ENCODE results near the gene MAD2L1BP.

MAD2L1BP gene

DNA sequence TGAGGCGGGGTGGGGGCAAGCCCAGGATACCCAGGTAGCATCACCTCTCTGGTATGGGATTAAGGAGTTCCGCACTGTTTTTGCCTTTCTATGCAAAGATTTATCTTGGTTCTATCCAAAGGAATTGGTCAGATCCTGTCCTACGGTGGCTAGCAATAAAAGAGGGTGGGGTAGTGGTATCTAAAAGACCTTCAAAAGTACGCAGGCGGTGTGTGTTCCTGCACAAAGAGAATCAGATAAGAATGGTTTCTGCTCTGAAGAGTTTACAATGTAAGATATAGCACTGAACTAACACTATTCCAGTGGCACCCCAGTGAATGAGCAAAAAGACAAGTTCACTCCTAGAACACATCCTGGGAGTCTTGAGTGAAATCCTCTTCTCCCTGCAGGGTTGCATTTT lies 45.7 kb downstream of the MAD2L1BP start:
- no peak for DNase-seq (ENCODE audit: low spot score)

- no peak for DNase-seq (ENCODE audit: low spot score)
These were observed 47.2 kb downstream of the MAD2L1BP start for GRCh38 chr6:43682724-43683429.

- DNase-seq (ENCODE audit: low spot score) = no peak
These were observed 48.2 kb downstream of the MAD2L1BP start for GRCh38 chr6:43683708-43684455.

DNA sequence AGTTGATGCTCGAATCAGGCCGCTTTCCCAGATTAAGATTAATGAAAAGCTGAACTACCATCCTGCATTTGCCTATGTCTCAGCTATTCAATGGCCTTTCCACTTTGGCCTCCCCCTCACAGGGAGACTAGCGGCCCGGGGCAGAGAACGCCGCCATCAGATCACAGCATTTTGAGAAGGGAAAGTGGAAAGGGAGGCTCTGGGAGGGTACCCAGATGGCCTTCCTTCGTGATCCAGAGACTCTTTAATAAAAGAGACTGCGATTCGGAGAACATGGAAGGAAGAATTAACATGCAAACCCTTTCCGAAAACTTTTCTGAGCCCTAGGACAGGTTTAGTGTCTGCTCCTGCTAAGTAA lies 51.4 kb downstream of the MAD2L1BP start:
- DNase-seq (ENCODE audit: low spot score) = no peak

GRCh38 chr6:43687437-43688347 lies 52.1 kb downstream of the MAD2L1BP start, which contains the start of gene MRPS18A:
MRPS18A (minus strand) TSS chr6:43687791; CDS start chr6:43687779, 12 bp downstream.
- peak; percentile 66 for DNase-seq (ENCODE audit: low spot score)

GRCh38 chr6:43689421-43689820 lies 53.8 kb downstream of the MAD2L1BP start:
- DNase-seq (ENCODE audit: low spot score) = no peak
